RWPE2 (cell line): ENCODE results near the gene STAT1.

Source experiments
- ATAC-seq: fragments of 200-7000 bp; cut with Tn5 transposase; 3 replicates; pipeline ENCODE4 v1.9.1; 2021; ENCODE audit warnings: low read depth
- DNase-seq: peaks from one replicate; pipeline ENCODE4 v3.0.0-alpha.2; 2020; ENCODE audit warnings: low spot score
- H3K27ac ChIP-seq: fragments of 450-650 bp; 2 replicates; pipeline ENCODE4 v1.5.1; 2017; ENCODE audit warnings: mild to moderate bottlenecking; ENCODE audit not compliant: poor library complexity, severe bottlenecking
- H3K27me3 ChIP-seq: fragments of 250-450 bp; sonication (Bioruptor Pico); 2 replicates; pipeline ENCODE4 v1.5.1; 2021; ENCODE audit warnings: mild to moderate bottlenecking, moderate library complexity; ENCODE audit not compliant: insufficient read depth, poor library complexity, severe bottlenecking
- H3K36me3 ChIP-seq: fragments of 250-450 bp; sonication (Bioruptor Pico); 2 replicates; pipeline ENCODE4 v1.5.1; 2020; ENCODE audit warnings: low read depth, mild to moderate bottlenecking, moderate library complexity
- H3K4me1 ChIP-seq: fragments of 250-450 bp; sonication (Bioruptor Pico); 2 replicates; pipeline ENCODE4 v1.5.1; 2021; ENCODE audit warnings: mild to moderate bottlenecking, moderate library complexity; ENCODE audit not compliant: insufficient read depth, poor library complexity, severe bottlenecking
- H3K4me3 ChIP-seq: fragments of 250-450 bp; sonication (Bioruptor Pico); 2 replicates; pipeline ENCODE4 v1.5.1; 2021; ENCODE audit warnings: mild to moderate bottlenecking, moderate library complexity; ENCODE audit not compliant: severe bottlenecking
- H3K9me3 ChIP-seq: fragments of 250-450 bp; sonication (Bioruptor Pico); 2 replicates; pipeline ENCODE4 v1.5.1; 2021; ENCODE audit warnings: mild to moderate bottlenecking, moderate library complexity; ENCODE audit not compliant: severe bottlenecking
- TF ChIP-seq, protein P1 (sequence below): fragments of 450-650 bp; IDR thresholded peaks from one replicate; pipeline ENCODE4 v1.5.1; 2017; ENCODE audit warnings: mild to moderate bottlenecking, moderate library complexity; ENCODE audit not compliant: poor library complexity, severe bottlenecking

Gene STAT1

DNA sequence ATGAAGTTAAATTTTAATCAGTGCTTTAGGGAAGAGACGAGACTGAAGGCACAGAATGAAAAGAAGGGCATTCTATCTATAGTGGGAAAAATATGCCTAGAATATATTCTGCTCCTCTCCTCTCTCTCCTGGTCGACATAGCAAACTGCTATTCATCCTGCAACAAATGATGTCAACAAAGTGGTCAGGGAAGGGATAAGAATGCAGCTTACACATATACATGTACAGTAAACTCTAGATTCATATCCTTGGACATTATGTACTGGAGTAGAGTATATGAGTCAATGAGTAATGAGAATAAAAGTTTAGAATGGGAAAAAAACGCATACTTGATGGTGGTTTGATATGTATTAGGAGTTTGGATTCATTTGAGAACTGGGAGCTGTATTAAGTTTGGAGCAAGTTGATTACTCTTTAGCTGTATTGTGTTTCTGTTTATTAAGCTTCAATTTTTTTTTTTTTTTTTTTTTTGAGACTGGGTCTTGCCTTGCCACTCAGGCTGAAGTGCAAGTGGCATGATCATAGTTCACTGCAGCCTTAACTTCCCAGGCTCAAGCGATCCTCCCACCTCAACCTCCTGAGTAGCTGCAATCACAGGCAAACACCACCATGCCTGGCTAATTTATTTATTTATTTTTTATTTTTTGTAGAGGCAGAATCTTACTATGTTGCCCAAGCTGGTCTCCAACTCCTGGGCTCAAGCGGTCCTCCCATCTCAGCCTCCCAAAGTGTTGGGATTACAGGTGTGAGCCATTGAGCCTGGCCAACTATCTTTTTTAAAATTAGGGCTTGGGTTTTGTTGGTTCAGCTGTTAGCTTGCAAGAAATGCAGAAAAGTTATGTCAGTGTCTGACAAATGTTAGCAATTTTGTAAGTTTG lies 53.8 kb downstream of the STAT1 start:
- no peak overlapping the region for H3K27ac ChIP-seq
- H3K27me3 ChIP-seq: no peaks in the 10 kb centered on the region
- no peak overlapping the region for H3K4me3 ChIP-seq
- no peaks in the 10 kb centered on the region for H3K4me1 ChIP-seq
- TF ChIP-seq, protein P1, sequence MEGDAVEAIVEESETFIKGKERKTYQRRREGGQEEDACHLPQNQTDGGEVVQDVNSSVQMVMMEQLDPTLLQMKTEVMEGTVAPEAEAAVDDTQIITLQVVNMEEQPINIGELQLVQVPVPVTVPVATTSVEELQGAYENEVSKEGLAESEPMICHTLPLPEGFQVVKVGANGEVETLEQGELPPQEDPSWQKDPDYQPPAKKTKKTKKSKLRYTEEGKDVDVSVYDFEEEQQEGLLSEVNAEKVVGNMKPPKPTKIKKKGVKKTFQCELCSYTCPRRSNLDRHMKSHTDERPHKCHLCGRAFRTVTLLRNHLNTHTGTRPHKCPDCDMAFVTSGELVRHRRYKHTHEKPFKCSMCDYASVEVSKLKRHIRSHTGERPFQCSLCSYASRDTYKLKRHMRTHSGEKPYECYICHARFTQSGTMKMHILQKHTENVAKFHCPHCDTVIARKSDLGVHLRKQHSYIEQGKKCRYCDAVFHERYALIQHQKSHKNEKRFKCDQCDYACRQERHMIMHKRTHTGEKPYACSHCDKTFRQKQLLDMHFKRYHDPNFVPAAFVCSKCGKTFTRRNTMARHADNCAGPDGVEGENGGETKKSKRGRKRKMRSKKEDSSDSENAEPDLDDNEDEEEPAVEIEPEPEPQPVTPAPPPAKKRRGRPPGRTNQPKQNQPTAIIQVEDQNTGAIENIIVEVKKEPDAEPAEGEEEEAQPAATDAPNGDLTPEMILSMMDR: no peak
- peaks cover 21% of the 10 kb centered on the region for H3K36me3 ChIP-seq
- no peak for ATAC-seq
- DNase-seq: no peak
- no peaks in the 10 kb centered on the region for H3K9me3 ChIP-seq

DNA sequence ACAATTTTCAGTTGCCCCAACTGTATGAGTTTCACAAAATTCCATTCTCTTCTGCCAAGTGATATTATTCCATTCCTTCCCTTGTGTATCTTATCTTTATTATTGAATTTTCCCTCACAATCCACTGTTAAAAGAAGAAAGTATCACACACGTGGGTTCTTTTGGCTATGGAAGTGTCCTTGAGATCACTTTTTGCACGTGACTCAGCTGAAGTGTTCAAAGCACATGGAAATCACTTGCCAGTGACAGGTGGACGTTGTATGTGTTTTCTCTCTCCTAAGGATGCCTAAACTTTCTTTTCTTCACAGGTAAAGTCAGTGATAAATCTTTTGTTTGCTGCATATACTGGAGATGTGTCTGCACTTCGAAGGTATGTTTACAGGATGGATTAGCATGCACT lies 60.7 kb downstream of the STAT1 start:
- no peak overlapping the region for H3K4me3 ChIP-seq
- peaks cover 6% of the 10 kb centered on the region for H3K4me1 ChIP-seq
- H3K27me3 ChIP-seq: no peaks in the 10 kb centered on the region
- no peak for DNase-seq
- TF ChIP-seq, protein P1: no peak
- no peak overlapping the region for H3K27ac ChIP-seq
- no peak for ATAC-seq
- H3K9me3 ChIP-seq: no peaks in the 10 kb centered on the region
- no peaks in the 10 kb centered on the region for H3K36me3 ChIP-seq

DNA sequence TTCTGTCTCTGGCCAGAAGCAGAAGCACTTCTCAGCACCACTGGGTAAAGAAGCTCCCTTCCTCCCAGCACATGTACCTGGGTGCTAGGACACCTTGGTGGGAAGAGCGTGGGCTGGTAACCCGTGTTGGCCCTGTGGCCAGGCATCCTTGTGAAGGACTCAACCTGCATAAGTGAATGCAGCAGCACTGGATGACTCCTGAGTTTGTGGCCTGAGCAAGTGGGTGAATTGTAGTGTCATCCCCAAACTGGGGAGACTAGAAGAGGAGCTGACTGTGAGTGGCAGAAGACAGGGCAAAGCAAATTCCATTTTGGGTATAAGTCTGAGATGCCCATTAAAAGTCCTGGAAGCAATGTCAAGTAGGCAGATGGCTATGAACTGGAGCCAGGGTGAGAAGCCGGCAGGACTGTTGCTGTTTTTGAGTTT lies 63.4 kb downstream of the STAT1 start:
- Histone ChIP-seq H3K36me3 (no peaks in the 10 kb centered on the region), H3K4me3 (no peak overlapping the region), H3K27me3 (no peaks in the 10 kb centered on the region), H3K27ac (no peak overlapping the region), H3K4me1 (peaks cover 17% of the 10 kb centered on the region), H3K9me3 (no peaks in the 10 kb centered on the region)
- TF ChIP-seq, protein P1: no peak
- DNase-seq (no peak), ATAC-seq (no peak)

DNA sequence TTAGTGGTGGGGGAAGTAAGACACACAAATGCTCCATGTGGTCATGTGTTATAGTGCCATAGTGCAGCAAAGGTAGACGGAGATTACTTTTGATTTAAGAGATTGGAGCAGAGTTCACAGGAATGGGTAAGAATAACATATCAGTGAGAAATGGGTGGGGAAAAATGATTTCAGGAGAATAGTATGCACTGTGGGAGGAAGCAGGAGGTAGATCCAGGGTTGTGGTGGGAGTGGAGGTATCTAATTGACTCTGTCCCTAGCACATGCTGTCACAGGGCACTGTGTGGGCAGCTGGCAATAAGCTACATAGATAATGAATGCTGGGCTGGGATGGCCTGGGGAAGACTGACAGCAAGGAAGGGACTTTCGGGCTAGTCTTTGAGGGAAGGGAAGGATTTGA lies 65.3 kb downstream of the STAT1 start:
- no peaks in the 10 kb centered on the region; the same call in 1 of the 2 replicates for H3K36me3 ChIP-seq
- peak; percentile 64 for ATAC-seq
- H3K27me3 ChIP-seq: no peaks in the 10 kb centered on the region
- H3K27ac ChIP-seq: peak overlapping the region; percentile 17
- peaks cover 17% of the 10 kb centered on the region for H3K4me1 ChIP-seq
- H3K9me3 ChIP-seq: no peaks in the 10 kb centered on the region
- no peak for DNase-seq
- TF ChIP-seq, protein P1: no peak
- H3K4me3 ChIP-seq: no peak overlapping the region

DNA sequence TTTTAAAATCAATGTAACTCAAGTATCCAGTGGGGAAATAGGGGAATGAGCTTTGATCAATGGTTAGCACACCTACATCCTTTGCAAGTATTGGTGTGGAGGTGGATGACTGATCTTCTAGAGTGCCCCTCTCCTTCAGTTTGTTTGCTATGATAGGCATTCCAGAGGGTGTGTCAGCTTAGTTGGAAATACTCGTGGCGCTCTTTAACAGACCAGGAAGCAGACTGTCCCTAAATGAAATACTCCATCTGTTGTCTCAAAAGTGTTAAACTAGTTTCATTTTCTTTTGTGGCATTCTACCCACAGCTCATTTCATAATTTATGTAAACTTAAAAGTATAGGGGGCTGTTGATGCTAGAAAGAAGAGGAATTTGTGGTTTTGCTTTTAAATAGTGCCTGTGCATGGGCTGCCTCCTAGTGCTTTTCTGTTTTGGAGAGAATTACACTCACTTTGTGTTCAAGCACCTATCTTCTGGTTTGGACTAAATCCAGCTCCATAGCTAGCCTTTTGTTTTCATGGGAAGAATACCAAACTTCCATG lies 66.2 kb downstream of the STAT1 start:
- ATAC-seq (peak; percentile 77), DNase-seq (no peak)
- Histone ChIP-seq H3K4me3 (no peak overlapping the region), H3K4me1 (peaks cover 17% of the 10 kb centered on the region), H3K27ac (peak overlapping the region; percentile 17), H3K27me3 (no peaks in the 10 kb centered on the region), H3K36me3 (no peaks in the 10 kb centered on the region; the same call in 1 of the 2 replicates), H3K9me3 (no peaks in the 10 kb centered on the region)
- TF ChIP-seq, protein P1: peak; percentile 17
